ENCODE data around the gene RASD2.
A peak's percentile ranks its signal among the peaks of the same experiment; 100 is the strongest.

RASD2 gene

GRCh38 chr22:35517207-35517606 is 23.4 kb upstream of the RASD2 start:
- in situ Hi-C loops (cut with MboI; ENCODE audit: low pct_unique_long_range_greater_than_20kb, low sequenced_read_pairs), result no loop called here
- no peak for DNase-seq

DNA sequence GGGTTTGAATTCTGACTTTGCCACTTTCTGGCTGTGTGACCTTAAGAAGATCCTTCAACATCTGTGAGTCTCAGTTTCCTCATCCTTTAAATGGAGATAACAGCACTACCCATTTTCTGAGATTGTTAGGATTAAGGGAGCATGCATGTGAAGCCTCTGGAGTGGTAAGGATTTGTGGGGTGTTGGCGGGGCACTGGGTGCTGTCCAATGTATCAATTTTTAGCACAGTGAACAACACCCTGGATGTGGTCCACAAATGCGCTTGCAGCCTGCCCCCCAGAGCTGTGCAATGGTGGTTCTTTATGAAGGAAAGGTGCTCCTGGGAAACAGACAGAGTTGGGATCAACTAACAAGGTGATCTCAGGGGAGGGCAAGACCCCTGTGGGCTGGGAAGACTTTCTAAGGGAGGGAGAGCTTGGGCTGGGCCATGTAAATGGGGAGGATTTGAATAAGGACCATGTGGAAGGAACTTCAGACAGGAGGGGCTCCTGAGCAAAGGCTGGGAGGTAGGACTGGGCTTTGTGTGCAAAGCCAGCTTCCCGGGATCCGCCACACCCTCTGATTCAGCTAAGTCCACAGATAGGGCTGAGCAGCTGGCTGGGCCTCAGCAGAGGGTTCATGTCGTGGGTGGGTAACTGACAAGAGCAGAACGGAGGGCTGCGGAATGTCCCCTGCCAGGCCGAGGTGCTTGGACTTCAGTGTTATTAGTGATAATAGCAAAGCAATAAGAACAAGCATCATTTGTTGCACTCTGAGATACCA is 22.7 kb upstream of the RASD2 start:
- in situ Hi-C loops (cut with MboI; ENCODE audit: low pct_unique_long_range_greater_than_20kb, low sequenced_read_pairs), result no loop called here
- DNase-seq, result no peak

DNA sequence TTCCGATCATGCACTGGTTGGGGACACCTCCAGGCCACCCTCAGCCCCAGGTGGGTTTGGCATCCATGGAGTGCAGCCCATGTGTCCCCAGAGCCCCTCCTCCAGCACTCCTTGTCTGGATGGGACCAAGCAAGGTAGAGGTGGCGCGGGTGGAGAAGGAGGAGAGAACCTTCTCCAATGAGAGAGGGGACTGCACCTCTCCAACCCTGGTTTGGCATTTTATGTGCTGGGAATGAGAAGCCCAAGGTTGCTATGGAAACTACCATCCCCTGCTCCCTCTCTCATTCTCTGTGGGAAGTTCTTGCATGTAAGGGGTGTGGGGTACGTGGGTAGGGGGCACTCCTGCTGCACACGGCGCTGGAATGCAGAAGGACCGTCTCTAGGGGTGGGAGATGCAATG is 21.8 kb upstream of the RASD2 start:
- in situ Hi-C loops (cut with MboI; ENCODE audit: low pct_unique_long_range_greater_than_20kb, low sequenced_read_pairs), result no loop called here
- DNase-seq, result no peak

DNA sequence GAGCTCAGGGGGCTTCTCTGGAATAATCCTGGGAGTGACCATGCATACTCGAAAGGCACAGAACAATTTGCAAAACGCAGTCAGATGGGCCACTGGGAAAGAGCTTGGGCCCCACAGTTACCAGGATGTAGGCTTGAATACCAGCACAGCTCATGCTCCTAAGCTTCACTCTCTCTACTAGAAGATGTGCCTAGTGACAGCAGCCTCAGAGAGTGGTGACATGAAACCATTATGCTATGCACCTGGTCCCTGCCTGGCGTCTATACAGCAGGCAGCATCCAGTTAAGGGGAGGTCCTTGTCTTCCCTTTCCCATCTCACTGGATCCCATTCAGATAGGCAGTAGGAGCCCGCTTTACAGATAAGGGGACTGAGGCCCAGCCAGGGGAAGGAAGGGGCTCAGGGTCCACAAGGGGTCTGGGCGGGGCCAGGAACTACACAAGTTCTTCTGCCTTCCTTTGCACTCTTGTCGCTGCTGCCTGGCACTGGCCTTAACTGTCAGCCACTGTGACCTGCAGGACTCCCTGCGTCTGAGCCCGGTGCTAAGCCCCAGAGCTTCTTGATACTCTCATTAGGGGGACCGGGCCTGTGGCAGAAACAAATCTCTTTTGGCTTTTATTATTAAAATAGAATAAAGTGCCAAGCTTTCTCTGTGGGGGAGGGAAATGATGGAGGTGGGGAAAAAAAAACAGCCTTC is 21.2 kb upstream of the RASD2 start:
- in situ Hi-C loops (cut with MboI; ENCODE audit: low pct_unique_long_range_greater_than_20kb, low sequenced_read_pairs), result no loop called here
- DNase-seq, result no peak

- peak; percentile 15 for DNase-seq
- in situ Hi-C loops (cut with MboI; ENCODE audit: low pct_unique_long_range_greater_than_20kb, low sequenced_read_pairs), result no loop called here
Measured at GRCh38 chr22:35521358-35522224, 19.0 kb upstream of the RASD2 start.

DNA sequence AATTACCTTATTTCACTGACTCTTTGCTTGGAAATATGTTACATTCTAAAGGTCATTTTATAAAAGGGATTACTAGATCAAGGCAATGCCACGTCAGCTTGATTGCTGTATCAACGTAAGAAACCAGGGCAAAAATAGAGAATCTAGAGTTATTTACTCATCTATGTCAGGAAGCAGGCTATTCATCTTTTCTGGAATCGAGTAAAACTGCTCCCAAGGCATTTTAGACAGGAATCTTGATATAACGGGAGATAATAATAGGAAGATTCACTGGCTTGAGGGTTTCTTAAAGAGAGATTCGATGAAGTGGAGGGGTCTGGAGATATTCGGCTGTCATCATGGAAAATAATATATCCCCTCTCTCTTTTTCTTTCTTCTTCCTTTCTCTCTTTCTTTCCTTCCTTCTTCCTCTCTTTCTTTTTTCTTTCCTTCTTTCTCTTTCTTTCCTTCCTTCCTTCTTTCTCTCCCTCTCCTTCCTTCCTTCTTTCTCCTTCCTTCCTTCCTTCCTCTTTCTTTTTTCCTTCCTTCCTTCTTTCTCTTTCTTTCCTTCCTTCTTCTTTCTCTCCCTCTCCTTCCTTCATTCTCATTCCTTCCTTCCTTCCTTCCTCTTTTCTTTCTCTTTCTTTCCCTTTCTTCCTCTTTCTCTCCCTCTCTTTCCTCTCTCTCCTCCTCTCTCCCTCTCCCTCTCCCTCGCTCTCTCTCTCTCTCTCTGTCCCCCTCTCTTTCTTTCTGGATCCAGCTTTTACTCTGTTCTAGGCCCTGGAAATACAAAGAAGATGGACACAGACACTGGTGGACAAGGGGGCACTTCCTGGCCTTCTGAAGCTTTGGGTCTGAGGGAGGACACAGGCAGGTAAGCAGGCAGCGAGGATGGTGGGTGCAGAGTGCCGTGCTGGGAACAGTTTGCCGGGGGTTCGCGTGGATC is 18.1 kb upstream of the RASD2 start:
- in situ Hi-C loops (cut with MboI; ENCODE audit: low pct_unique_long_range_greater_than_20kb, low sequenced_read_pairs), result no loop called here
- no peak for DNase-seq

GRCh38 chr22:35523167-35523947 is 17.3 kb upstream of the RASD2 start:
- no peak for DNase-seq
- in situ Hi-C loops (cut with MboI; ENCODE audit: low pct_unique_long_range_greater_than_20kb, low sequenced_read_pairs), result no loop called here

DNA sequence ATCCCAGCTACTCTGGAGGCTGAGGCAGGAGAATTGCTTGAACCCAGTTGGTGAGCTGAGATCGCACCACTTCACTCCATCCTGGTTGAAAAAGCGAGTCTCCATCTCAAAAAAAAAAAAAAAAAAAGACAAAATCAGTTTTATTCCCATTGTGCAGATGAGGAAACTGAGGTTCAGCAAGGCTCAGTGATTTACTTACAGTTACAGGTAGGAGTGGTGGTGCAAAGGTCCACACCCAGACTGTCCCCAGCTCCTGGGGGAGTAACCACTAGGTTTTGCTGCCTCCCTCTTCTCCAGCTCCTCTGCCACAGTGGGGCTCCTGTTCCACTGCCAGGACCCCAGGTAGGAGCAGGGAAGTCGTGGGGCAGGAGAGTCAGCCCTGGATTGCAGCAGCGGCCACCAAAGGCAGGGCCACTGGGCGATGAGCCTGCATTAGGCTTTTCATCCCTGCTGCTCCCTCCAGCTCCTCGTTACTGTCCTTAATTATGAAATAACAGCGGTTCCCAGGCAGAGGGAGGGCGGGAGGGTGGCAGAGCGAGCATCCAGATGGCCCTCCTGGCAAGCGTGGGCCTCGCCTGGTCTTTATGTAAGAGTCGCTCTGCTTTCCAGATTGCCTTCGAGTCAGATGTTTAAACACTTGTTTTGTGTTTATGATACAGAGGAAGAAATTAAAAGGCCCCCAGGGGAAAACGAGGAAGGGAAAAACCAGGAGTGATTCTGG is 15.5 kb upstream of the RASD2 start:
- in situ Hi-C loops (cut with MboI; ENCODE audit: low pct_unique_long_range_greater_than_20kb, low sequenced_read_pairs), result no loop called here

DNA sequence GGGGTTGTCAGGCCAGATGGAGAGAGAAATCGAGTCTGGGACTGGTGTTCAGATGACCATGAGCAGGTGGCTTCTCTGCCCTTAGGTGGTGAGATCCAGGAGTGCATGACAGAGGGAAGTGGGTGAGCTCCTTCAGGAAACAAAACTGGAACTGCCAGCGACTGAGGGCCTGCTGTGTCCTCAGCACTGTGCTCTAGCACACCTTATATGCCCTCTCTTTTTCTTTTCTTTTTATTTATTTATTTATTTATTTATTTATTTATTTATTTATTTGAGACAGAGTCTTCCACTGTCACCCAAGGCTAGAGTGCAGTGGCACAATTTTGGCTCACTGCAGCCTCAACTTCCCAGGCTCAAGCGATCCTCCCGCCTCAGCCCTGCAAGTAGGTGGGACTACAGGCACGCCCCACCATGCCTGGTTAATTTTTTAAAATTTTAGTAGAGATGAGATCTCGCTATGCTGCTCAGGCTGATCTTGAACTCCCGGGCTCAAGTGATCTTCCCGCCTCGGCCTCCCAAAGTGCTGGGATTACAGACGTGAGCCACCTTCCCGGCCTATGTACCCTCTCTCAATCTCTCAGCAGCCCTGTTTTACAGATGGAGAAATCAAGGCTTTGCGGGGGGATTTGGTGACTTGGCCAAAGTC is 14.8 kb upstream of the RASD2 start:
- in situ Hi-C loops (cut with MboI; ENCODE audit: low pct_unique_long_range_greater_than_20kb, low sequenced_read_pairs), result no loop called here
- no peak for DNase-seq

More for the DNA sequence above, 15.5 kb upstream of the RASD2 start:
- no peak for DNase-seq

- in situ Hi-C loops (cut with MboI; ENCODE audit: low pct_unique_long_range_greater_than_20kb, low sequenced_read_pairs), result no loop called here
- DNase-seq, result no peak
Measured at GRCh38 chr22:35526333-35526979, 14.2 kb upstream of the RASD2 start.

- DNase-seq, result no peak
- in situ Hi-C loops (cut with MboI; ENCODE audit: low pct_unique_long_range_greater_than_20kb, low sequenced_read_pairs), result no loop called here
Measured at GRCh38 chr22:35528927-35529326, 11.7 kb upstream of the RASD2 start.

- in situ Hi-C loops (cut with MboI; ENCODE audit: low pct_unique_long_range_greater_than_20kb, low sequenced_read_pairs), result no loop called here
- DNase-seq, result no peak
Measured at GRCh38 chr22:35530700-35531099, 9.9 kb upstream of the RASD2 start.

DNA sequence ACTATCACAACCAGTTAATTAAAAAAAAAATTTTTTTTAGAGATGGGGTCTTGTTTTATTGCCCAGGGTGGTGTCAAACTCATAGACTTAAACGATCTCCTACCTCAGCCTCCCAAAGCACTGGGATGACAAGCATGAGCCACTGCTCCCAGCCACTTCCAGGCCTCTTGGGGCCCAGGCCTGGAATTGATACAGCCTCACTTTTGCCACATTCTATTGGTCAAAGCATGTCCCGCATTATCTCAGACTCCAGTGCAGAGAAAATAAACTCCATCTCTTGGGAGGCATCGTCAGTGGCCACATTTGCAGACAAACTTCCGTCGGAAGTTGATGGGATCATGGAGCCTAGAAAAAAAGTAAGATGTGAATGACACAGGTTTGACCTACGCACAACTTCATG is 9.4 kb upstream of the RASD2 start:
- in situ Hi-C loops (cut with MboI; ENCODE audit: low pct_unique_long_range_greater_than_20kb, low sequenced_read_pairs), result no loop called here
- no peak for DNase-seq

DNA sequence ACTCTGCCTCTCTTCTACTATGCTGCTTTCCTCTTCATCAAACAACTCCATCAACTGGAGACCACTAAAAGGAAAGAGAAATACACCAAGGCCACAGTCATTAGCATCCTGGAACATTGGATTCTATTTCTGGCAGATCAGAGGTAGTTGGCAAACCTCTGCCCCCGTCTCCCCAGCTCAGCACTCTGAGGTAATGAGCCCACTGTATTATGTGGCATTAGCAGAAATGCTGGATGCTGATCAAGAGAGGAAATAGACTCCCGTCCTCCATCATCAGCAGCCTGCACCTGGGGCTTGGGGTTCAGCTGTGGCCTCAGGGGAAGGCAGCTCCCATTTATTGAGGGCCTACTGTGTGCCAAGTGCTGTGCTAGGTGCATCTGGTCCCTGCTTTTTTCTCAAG is 9.0 kb upstream of the RASD2 start:
- no peak for DNase-seq
- in situ Hi-C loops (cut with MboI; ENCODE audit: low pct_unique_long_range_greater_than_20kb, low sequenced_read_pairs), result no loop called here

- in situ Hi-C loops (cut with MboI; ENCODE audit: low pct_unique_long_range_greater_than_20kb, low sequenced_read_pairs), result no loop called here
Measured at GRCh38 chr22:35533365-35534029, 7.1 kb upstream of the RASD2 start.

GRCh38 chr22:35534091-35534490 is 6.5 kb upstream of the RASD2 start:
- no peak for DNase-seq

More at GRCh38 chr22:35533365-35534029, 7.1 kb upstream of the RASD2 start:
- no peak for DNase-seq

More at GRCh38 chr22:35534091-35534490, 6.5 kb upstream of the RASD2 start:
- in situ Hi-C loops (cut with MboI; ENCODE audit: low pct_unique_long_range_greater_than_20kb, low sequenced_read_pairs), result no loop called here

Measured in KBM-7 (cell line).